Measurements from ENCODE around the gene MGAT4A.
"Not testable (repeated sequence)": the region's sequence is repeated elsewhere in the genome, so short reads cannot be mapped to it uniquely, and the experiment has no call there.

MGAT4A gene

DNA sequence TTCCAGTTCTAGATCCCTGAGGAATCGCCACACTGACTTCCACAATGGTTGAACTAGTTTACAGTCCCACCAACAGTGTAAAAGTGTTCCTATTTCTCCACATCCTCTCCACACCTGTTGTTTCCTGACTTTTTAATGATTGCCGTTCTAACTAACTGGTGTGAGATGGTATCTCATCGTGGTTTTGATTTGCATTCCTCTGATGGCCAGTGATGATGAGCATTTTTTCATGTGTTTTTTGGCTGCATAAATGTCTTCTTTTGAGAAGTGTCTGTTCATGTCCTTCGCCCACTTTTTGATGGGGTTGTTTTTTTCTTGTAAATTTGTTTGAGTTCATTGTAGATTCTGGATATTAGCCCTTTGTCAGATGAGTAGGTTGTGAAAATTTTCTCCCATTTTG, 136.3 kb downstream of the MGAT4A start:
- DNase-seq = not testable (repeated sequence)

GRCh38 chr2:98592565-98592964, 138.4 kb downstream of the MGAT4A start:
- no peak for DNase-seq

DNA sequence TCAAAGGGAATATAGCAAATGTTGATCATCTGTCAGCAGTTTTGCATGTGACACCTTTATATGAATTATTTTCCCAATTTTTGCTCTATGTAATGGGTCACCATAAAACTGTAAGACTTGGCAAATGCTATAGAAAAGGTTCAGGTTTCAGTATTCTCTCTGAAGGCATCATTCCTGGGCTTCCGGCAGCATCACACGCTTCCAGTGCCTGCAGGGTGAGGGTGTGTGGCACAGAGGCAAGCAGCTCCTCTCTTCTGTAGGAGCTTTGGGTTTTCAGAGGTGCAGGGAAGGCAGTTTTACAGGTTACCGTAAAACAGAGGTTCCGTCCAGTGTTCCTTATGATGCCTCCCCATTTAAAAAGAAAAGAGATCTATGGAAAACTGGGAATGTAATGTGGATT, 141.4 kb downstream of the MGAT4A start:
- no peak for DNase-seq

DNA sequence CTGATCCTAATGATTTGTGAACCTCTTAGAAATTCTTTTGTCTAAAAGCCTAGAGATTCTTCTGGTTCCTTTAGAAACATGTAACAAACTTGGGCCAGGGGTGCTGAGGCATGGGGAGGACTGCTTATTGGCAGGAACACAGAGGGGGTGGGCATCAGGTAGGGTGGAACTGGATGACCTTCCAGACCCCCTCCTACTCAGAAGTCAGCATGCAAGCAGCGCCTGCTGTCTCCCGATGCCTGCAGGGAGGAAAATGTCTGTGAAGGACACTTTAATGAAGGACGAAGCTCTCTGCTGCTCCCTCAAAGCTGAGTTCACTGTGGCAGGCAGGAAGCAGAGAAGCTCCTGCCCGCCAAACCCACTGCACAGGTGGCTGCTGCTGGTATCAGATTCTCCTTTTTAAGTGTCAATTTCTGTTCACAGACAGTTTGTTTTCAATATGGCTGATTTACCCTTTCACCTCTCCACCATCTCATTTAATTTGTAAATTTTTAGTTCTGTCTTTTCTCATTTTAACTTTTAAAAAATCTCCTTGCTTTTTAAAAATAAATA, 142.0 kb downstream of the MGAT4A start:
- DNase-seq = no peak

DNA sequence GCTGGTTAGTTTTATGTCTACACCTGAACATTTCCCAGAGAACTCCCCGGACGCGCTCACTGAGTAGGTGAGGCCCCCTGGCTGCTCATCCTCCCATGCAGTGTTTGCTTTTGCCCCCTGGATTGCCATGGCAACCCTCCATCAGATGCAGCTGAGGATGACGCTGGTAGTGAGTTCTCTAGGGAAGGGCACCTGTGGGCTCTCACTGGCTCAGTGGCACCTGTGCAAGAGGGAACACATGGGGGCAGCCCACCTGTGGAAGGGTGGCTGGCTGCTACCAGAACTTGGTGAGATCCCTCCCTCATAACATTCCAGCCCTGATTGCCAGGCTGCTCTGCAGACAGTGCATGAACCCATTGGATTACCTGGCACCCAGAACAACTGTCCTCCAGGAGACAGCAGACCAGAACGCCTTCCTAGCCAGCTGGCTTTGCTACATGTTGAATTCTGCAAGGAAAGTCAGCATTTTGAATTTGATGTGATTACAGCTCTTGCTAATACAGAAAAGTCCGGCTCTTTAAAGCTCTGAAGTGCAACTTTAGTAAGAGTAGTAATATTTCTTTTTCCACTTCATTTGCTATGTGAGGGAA, 144.3 kb downstream of the MGAT4A start:
- DNase-seq = no peak

DNA sequence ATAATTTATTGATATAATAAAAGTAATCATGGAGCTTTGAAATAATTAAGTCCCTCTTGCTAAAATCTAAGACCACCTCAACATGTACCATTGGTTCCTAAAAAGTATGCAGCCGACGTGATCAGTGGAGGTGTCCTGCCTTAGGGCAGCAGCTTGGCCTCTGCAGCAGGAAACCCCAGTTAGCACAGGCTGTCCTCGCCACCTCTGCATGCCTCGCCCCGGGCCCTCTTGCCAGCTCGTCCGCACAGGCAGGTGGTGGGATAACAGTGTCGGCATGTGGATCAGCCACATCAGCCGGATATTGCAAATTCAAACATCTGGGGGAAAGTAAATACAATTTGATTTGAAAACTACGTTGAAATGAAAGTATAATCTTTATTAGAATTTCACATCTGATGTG, 145.5 kb downstream of the MGAT4A start:
- no peak for DNase-seq

- DNase-seq = no peak
Observed at GRCh38 chr2:98583816-98584618, 146.9 kb downstream of the MGAT4A start.

- no peak for DNase-seq
Observed at GRCh38 chr2:98583276-98583675, 147.7 kb downstream of the MGAT4A start.

DNA sequence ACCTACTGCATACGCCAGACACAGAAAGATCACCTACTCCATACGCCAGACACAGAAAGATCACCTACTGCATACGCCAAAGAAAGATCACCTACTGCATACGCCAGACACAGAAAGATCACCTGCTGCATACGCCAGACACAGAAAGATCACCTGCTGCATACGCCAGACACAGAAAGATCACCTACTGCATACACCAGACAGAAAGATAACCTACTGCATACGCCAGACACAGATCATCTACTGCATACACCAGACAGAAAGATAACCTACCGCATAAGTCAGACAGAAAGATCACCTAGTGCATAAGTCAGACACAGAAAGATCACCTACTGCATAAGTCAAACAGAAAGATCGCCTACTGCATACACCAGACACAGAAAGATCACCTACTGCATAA, 148.4 kb downstream of the MGAT4A start:
- DNase-seq = no peak

DNA sequence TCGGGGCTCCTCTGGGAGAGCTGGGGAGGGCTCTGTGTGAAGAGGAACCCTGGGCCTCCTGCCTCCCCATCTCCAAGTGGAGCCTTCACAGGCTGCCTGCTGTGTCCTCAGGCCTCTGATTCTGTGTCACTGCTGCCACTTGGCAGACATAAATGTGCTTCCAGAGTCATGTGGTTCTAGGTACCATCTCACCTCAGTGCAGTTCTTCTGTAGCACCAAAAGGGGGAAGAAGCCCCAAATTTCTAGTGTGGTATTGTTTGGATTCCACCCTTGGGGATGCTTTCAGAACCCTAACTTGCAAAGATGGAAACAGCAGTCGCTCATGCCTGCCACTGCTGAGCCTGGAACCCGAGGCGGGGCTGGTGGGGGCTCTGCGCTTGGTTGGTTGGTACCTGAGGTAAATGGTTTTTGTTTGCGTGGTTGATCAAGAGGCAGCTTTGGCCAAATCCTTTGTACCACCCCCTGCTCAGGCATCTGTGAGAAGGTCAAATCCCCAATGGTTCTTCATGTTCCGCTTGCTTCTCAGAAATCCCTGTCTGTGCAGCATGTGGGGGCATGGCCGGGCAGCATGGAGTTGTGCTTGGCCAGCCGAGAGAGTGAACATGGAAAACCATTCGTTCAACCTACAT, 150.2 kb downstream of the MGAT4A start:
- no peak for DNase-seq

DNA sequence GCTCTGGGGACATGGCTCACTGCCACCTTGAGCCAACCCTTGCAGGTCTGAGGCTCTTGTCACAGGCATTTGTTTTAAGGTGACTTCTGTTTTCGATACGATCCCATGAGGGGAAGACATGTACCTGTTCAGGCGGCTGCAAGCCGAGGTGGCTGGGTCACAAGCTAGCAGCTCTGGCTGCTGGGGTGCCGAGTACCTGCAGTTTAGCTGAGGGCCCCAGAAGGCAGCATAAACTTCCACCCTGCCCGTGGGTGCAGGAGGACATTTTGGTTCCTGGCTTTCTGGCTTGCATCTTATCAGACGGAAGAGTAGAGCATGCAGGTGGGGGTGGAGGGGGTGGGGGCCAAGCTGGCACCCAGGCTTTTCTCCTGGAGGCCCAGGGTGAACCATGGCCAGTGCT, 151.0 kb downstream of the MGAT4A start:
- DNase-seq = no peak

DNA sequence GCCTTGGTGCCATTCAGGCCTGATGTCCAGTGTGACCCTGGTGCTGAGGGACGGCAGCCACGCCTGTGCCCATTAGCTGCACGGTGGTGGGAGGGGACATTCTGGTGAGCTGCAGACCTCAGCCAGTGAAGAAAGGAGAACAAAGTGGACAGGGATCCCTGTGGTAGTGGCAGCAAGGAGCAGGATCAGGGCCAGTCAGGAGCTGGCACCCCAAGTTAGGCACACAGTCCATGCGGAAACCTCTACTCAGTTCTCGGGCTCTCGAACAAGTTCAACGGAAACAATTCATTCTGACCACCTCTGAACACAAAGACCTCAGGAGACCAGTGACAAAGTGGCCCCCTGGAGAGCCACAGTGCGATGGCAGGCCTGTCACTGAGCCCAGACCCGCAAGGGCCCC, 152.7 kb downstream of the MGAT4A start:
- DNase-seq = no peak

- DNase-seq = no peak
Observed at GRCh38 chr2:98577313-98577712, 153.6 kb downstream of the MGAT4A start.

- no peak for DNase-seq
Observed at GRCh38 chr2:98576666-98577312, 154.1 kb downstream of the MGAT4A start.

- no peak for DNase-seq
Observed at GRCh38 chr2:98573426-98573825, 157.5 kb downstream of the MGAT4A start.

GRCh38 chr2:98572676-98573075, 158.3 kb downstream of the MGAT4A start:
- DNase-seq = no peak

- DNase-seq = no peak
Observed at GRCh38 chr2:98572211-98572610, 158.7 kb downstream of the MGAT4A start.

- no peak for DNase-seq
Observed at GRCh38 chr2:98571796-98572195, 159.1 kb downstream of the MGAT4A start.

DNA sequence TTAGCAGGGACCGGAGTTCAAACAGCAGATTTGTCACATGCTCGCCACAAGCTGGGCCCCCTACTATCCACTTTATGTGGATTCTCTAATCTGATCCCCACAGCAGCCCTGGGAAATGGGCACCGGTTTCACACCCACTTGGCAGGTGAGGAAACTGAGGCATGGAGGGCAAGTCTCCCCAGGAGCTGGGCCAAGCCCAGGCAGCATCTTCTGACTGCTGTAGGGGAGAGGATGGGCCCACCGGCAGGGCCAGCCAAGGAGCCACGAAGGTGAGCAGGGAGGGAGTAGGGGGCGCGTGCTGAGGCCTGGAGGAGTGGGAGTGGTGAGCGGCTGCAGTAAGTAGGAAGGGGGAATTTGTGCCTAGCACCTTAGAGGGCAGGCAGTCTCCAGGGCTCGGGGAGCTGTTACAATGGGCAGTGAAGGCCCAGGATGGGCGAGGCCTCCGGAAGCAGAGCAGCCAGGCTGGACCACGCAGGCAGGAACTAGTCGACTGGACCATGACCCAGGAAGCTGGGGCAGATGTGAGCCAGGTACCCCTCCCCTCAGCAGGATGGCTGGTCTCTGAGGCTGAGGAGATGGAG, 159.7 kb downstream of the MGAT4A start:
- no peak for DNase-seq

- DNase-seq = no peak
Observed at GRCh38 chr2:98570356-98570755, 160.6 kb downstream of the MGAT4A start.

DNA sequence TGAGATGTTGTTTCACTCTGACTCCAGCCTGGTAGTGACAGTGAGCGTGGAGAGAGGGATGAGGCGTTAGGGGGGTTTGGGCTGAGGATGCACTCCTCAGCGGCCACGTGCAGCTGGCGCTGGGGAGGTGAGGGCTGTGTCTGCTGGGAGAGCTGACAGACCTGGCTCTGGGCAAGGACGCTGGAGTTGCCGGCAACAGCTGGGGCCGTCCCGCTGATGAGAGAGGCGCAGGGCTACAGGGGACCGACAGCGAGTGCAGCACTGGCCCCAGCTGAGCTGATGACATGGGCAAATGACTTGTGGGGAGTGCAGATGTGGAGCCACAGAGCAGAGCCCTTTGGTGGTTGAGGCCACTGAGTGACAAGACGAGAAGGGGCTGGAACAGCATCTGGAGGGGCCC, 161.0 kb downstream of the MGAT4A start:
- DNase-seq = no peak

DNA sequence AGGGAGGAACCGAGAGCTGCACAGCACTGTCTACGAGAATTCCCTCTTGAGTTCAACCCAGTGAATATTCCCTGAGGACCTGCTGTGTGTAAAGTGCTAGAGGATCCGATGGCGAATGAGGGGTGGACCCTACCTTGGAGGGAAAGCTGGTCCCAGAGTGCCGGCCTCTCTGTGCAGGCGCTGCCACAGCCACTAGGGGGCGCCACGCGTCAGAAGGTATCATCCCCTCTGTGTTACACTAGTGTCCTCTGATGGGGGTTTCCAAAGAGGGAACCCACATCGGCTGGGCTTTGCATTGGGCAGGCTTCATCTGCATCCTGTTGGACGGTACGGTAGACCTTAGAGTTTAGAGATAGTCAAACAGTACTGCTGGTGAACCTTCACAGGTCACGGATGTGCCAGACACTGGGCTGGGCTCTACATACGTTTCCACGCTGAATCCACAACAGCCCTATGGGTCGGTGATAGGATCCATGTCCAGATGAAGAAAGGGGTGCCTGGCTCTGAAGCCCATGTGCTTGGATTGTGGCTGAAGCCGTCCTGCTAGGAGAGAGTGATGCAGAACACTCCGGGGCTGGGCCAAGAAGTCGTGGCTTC, 161.6 kb downstream of the MGAT4A start:
- peak; percentile 20 for DNase-seq
